Upper lobe of right lung (tissue), 1 donor: Measurements from ENCODE around the gene ZNF764. TPM values are rescaled to one million over a fixed set of nuclear protein-coding genes. Genes with fewer than 3 reads are reported as not detected.
"Not testable (repeated sequence)": the region's sequence is repeated elsewhere in the genome, so short reads cannot be mapped to it uniquely, and the experiment has no call there.

Experiments
- ATAC-seq: fragments of 200-7000 bp; cut with Tn5 transposase; one replicate; pipeline ENCODE4 v1.9.1; 2020; ENCODE audit warnings: mild to moderate bottlenecking, moderate library complexity
- DNase-seq: peaks from one replicate; pipeline ENCODE4 v3.0.0-alpha.2; 2020
- H3K27ac ChIP-seq: fragments of 200-600 bp; one replicate; pipeline ENCODE4 v1.8.0; 2022
- H3K27me3 ChIP-seq: fragments of 200-600 bp; one replicate; pipeline ENCODE4 v1.8.0; 2022; ENCODE audit warnings: mild to moderate bottlenecking
- H3K36me3 ChIP-seq: fragments of 200-600 bp; one replicate; pipeline ENCODE4 v1.8.0; 2022
- H3K4me1 ChIP-seq: fragments of 200-600 bp; one replicate; pipeline ENCODE4 v1.8.0; 2022
- H3K4me3 ChIP-seq: fragments of 200-600 bp; one replicate; pipeline ENCODE4 v1.8.0; 2022; ENCODE audit warnings: mild to moderate bottlenecking
- H3K9me3 ChIP-seq: fragments of 200-600 bp; one replicate; pipeline ENCODE4 v1.8.0; 2022
- CTCF ChIP-seq: fragments of 200-600 bp; IDR thresholded peaks from one replicate; pipeline ENCODE4 v1.8.0; 2022; ENCODE audit warnings: antibody characterized with exemption
- intact Hi-C: fragments of 100-400 bp; cut with DNase I; formaldehyde crosslinking; loops from one replicate; pipeline ENCODE4 v1.11.0; 2022
- total RNA-seq: library from RNA; stranded (reverse); fragmentation: NEBNext Ultra II Directional; extraction: Animal tissue kit (Norgen Biotek cat#: 25700); gene quantifications from one replicate; pipeline ENCODE4 v1.2.1, GENCODE V29; 2021
- donor health status: DM: no; HTN: yes; CAD: no; lungs with severe emphysema.

Gene ZNF764
- total RNA-seq, 1 donor from 2014 or later: 10.6 TPM

DNA sequence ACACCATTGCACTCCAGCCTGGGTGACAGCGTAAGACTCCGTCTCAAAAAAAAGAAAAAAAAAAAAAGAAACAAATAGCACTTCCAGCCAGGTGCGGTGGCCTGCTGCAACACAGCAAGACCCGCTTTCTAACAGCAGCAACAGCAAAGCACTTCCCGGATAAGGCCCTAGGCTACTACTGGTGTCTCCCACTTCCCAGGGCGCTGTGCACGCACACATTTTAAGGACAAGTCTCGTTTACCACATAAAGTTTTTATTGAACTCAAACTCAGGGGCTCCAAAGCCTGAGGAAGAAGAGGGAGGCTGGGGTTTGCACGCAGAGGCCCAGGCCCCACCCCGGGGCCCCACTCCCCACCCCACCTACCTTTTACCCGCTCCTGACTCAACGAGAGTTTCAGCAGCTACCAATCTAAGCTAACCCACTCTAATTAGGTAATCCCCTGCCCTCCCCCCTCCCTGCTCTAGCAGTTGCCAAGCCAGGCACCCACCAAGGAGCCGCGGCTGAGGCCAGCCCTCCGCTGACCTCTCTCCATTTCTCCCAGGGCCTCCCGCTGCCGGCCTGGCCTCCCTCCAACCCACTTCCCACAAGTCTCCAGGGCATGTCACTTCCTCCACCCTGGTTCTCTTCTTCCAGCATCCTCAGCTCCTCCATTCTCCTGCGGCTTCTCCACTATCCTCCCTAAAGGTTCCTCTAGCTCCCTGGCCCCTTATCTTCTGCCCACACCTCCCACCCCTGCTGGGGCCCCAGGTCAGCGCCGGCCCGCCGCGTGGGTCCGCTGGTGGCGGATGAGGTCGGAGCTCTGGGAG is 34.2 kb downstream of the ZNF764 start:
- Histone ChIP-seq H3K4me1 (peaks cover 14% of the 10 kb centered on the region), H3K4me3 (no peak overlapping the region), H3K9me3 (no peaks in the 10 kb centered on the region), H3K27me3 (no peaks in the 10 kb centered on the region), H3K27ac (no peak overlapping the region), H3K36me3 (no peaks in the 10 kb centered on the region)
- intact Hi-C loops: no loop called here
- DNase-seq: no peak
- ATAC-seq: no peak
- TF ChIP-seq CTCF: no peak

- intact Hi-C loops, H3K36me3 ChIP-seq, H3K27me3 ChIP-seq, ATAC-seq, H3K9me3 ChIP-seq, H3K4me3 ChIP-seq, H3K4me1 ChIP-seq, H3K27ac ChIP-seq, DNase-seq: not testable (repeated sequence)
Observed at GRCh38 chr16:30522702-30523463, 35.3 kb downstream of the ZNF764 start.

GRCh38 chr16:30521873-30522641 is 36.1 kb downstream of the ZNF764 start:
- no peak overlapping the region for H3K4me3 ChIP-seq
- intact Hi-C loops: no loop called here
- no peak overlapping the region for H3K27ac ChIP-seq
- ATAC-seq (no peak), DNase-seq (no peak)
- H3K9me3 ChIP-seq: no peaks in the 10 kb centered on the region
- H3K4me1 ChIP-seq: peaks cover 5% of the 10 kb centered on the region
- no peaks in the 10 kb centered on the region for H3K27me3 ChIP-seq
- no peaks in the 10 kb centered on the region for H3K36me3 ChIP-seq
- no peak for TF ChIP-seq CTCF

DNA sequence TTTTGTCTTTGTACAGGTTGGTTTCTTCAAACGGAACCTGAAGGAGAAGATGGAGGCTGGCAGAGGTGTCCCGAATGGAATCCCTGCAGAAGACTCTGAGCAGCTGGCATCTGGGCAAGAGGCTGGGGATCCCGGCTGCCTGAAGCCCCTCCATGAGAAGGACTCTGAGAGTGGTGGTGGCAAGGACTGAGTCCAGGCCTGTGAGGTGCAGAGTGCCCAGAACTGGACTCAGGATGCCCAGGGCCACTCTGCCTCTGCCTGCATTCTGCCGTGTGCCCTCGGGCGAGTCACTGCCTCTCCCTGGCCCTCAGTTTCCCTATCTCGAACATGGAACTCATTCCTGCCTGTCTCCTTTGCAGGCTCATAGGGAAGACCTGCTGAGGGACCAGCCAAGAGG is 36.7 kb downstream of the ZNF764 start:
- Histone ChIP-seq H3K4me1 (peaks cover 5% of the 10 kb centered on the region), H3K36me3 (no peaks in the 10 kb centered on the region), H3K4me3 (no peak overlapping the region), H3K9me3 (no peaks in the 10 kb centered on the region), H3K27me3 (no peaks in the 10 kb centered on the region), H3K27ac (no peak overlapping the region)
- no peak for TF ChIP-seq CTCF
- ATAC-seq: no peak
- DNase-seq: no peak
- intact Hi-C loops: no loop called here

DNA sequence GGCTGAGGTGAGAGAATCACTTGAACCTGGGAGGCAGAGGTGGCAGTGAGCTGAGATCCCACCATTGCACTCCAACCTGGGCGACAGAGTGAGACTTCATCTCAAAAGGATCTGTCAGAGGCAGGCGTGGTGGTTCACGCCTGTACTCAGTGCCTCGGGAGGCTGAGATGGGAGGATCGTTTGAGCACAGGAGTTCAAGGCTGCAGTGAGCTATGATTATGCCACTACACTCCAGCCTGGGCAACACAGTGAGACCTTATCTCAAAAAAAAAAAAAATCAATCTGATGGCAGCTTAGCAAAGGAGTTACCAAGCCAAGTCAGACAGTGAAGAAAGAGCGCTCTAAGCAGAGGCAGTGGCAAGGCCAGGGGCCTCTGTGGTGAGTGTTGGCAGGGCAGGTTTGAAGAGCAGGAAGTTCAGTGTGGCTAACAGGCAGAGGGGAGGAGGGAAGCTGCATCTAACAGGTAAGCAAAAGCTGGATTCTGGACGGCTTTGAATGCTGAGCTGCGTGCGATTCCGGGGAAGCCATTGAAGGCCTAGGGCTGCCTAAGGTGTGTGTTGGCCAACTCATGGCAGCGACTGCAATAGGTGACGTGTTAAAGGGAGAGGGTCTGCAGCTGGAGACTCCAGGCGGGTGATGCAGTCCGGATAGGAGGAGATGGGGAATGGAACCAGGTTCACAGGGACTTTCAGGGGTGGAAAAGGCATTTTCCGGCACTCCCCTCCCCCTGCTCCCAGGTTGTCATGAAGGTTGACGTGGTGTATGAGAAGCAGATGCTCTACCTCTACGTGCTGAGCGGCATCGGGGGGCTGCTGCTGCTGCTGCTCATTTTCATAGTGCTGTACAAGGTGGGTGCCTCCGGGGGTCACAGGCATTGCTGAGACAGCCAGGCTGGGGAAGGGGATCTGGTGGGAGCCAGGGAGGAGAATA is 38.8 kb downstream of the ZNF764 start:
- Histone ChIP-seq H3K36me3 (peaks cover 12% of the 10 kb centered on the region), H3K27me3 (no peaks in the 10 kb centered on the region), H3K27ac (no peak overlapping the region), H3K4me1 (no peaks in the 10 kb centered on the region), H3K9me3 (no peaks in the 10 kb centered on the region), H3K4me3 (no peak overlapping the region)
- ATAC-seq: no peak
- no peak for DNase-seq
- TF ChIP-seq CTCF: no peak
- intact Hi-C loops: no loop called here
